Measurements from ENCODE around the gene COX19.
"Not testable (repeated sequence)": the region's sequence is repeated elsewhere in the genome, so short reads cannot be mapped to it uniquely, and the experiment has no call there.

COX19 gene

GRCh38 chr7:924541-925231 lies 50.7 kb downstream of the COX19 start:
- Histone ChIP-seq H3K79me2 (ENCODE audit: control insufficient read depth, insufficient read depth, low read length, unreplicated experiment) (no peaks in the 10 kb centered on the region), H3K4me1 (ENCODE audit: control insufficient read depth, insufficient read depth, low read length, unreplicated experiment) (peaks cover 7% of the 10 kb centered on the region), H3K36me3 (ENCODE audit: insufficient read depth, low read length) (no peaks in the 10 kb centered on the region), H3K27ac (ENCODE audit: low read depth, low read length) (no peak overlapping the region), H2AFZ (ENCODE audit: low read length, unreplicated experiment) (no peak overlapping the region), H3K27me3 (ENCODE audit: insufficient read depth, low read length) (no peaks in the 10 kb centered on the region), H3K4me3 (ENCODE audit: low read depth, low read length) (no peak overlapping the region)

- not testable (repeated sequence) for H2AFZ ChIP-seq (ENCODE audit: low read length, unreplicated experiment); H3K36me3 ChIP-seq (ENCODE audit: insufficient read depth, low read length); H3K27ac ChIP-seq (ENCODE audit: low read depth, low read length); H3K79me2 ChIP-seq (ENCODE audit: control insufficient read depth, insufficient read depth, low read length, unreplicated experiment); H3K4me1 ChIP-seq (ENCODE audit: control insufficient read depth, insufficient read depth, low read length, unreplicated experiment); H3K27me3 ChIP-seq (ENCODE audit: insufficient read depth, low read length); H3K4me3 ChIP-seq (ENCODE audit: low read depth, low read length)
Measured at GRCh38 chr7:924042-924441, 51.3 kb downstream of the COX19 start.

GRCh38 chr7:923108-924041 lies 52.0 kb downstream of the COX19 start:
- Histone ChIP-seq H3K27me3 (ENCODE audit: insufficient read depth, low read length) (no peaks in the 10 kb centered on the region), H3K27ac (ENCODE audit: low read depth, low read length) (no peak overlapping the region), H3K36me3 (ENCODE audit: insufficient read depth, low read length) (no peaks in the 10 kb centered on the region), H2AFZ (ENCODE audit: low read length, unreplicated experiment) (no peak overlapping the region), H3K79me2 (ENCODE audit: control insufficient read depth, insufficient read depth, low read length, unreplicated experiment) (no peaks in the 10 kb centered on the region), H3K4me3 (ENCODE audit: low read depth, low read length) (no peak overlapping the region), H3K4me1 (ENCODE audit: control insufficient read depth, insufficient read depth, low read length, unreplicated experiment) (peaks cover 7% of the 10 kb centered on the region)

- Histone ChIP-seq H3K36me3 (ENCODE audit: insufficient read depth, low read length) (no peaks in the 10 kb centered on the region), H3K79me2 (ENCODE audit: control insufficient read depth, insufficient read depth, low read length, unreplicated experiment) (no peaks in the 10 kb centered on the region), H3K4me3 (ENCODE audit: low read depth, low read length) (no peak overlapping the region), H3K4me1 (ENCODE audit: control insufficient read depth, insufficient read depth, low read length, unreplicated experiment) (peaks cover 7% of the 10 kb centered on the region), H3K27me3 (ENCODE audit: insufficient read depth, low read length) (no peaks in the 10 kb centered on the region), H3K27ac (ENCODE audit: low read depth, low read length) (no peak overlapping the region), H2AFZ (ENCODE audit: low read length, unreplicated experiment) (no peak overlapping the region)
Measured at GRCh38 chr7:922334-923107, 52.8 kb downstream of the COX19 start.

- Histone ChIP-seq H3K4me1 (ENCODE audit: control insufficient read depth, insufficient read depth, low read length, unreplicated experiment) (peaks cover 7% of the 10 kb centered on the region), H3K36me3 (ENCODE audit: insufficient read depth, low read length) (no peaks in the 10 kb centered on the region), H2AFZ (ENCODE audit: low read length, unreplicated experiment) (no peak overlapping the region), H3K4me3 (ENCODE audit: low read depth, low read length) (no peak overlapping the region), H3K27me3 (ENCODE audit: insufficient read depth, low read length) (no peaks in the 10 kb centered on the region), H3K27ac (ENCODE audit: low read depth, low read length) (no peak overlapping the region), H3K79me2 (ENCODE audit: control insufficient read depth, insufficient read depth, low read length, unreplicated experiment) (no peaks in the 10 kb centered on the region)
Measured at GRCh38 chr7:921581-922333, 53.6 kb downstream of the COX19 start.

GRCh38 chr7:921071-921461 lies 54.3 kb downstream of the COX19 start:
- H3K27ac ChIP-seq (ENCODE audit: low read depth, low read length) = no peak overlapping the region
- H3K27me3 ChIP-seq (ENCODE audit: insufficient read depth, low read length) = no peaks in the 10 kb centered on the region
- no peak overlapping the region for H2AFZ ChIP-seq (ENCODE audit: low read length, unreplicated experiment)
- H3K79me2 ChIP-seq (ENCODE audit: control insufficient read depth, insufficient read depth, low read length, unreplicated experiment) = no peaks in the 10 kb centered on the region
- H3K36me3 ChIP-seq (ENCODE audit: insufficient read depth, low read length) = no peaks in the 10 kb centered on the region
- no peak overlapping the region for H3K4me3 ChIP-seq (ENCODE audit: low read depth, low read length)
- H3K4me1 ChIP-seq (ENCODE audit: control insufficient read depth, insufficient read depth, low read length, unreplicated experiment) = peaks cover 12% of the 10 kb centered on the region

GRCh38 chr7:920351-921070 lies 54.8 kb downstream of the COX19 start:
- H3K4me1 ChIP-seq (ENCODE audit: control insufficient read depth, insufficient read depth, low read length, unreplicated experiment) = peaks cover 12% of the 10 kb centered on the region
- H3K36me3 ChIP-seq (ENCODE audit: insufficient read depth, low read length) = no peaks in the 10 kb centered on the region
- no peak overlapping the region for H3K4me3 ChIP-seq (ENCODE audit: low read depth, low read length)

GRCh38 chr7:919924-920341 lies 55.4 kb downstream of the COX19 start:
- no peaks in the 10 kb centered on the region for H3K27me3 ChIP-seq (ENCODE audit: insufficient read depth, low read length)
- H2AFZ ChIP-seq (ENCODE audit: low read length, unreplicated experiment) = no peak overlapping the region
- peaks cover 12% of the 10 kb centered on the region for H3K4me1 ChIP-seq (ENCODE audit: control insufficient read depth, insufficient read depth, low read length, unreplicated experiment)
- no peaks in the 10 kb centered on the region for H3K36me3 ChIP-seq (ENCODE audit: insufficient read depth, low read length)
- no peak overlapping the region for H3K27ac ChIP-seq (ENCODE audit: low read depth, low read length)
- no peak overlapping the region for H3K4me3 ChIP-seq (ENCODE audit: low read depth, low read length)
- H3K79me2 ChIP-seq (ENCODE audit: control insufficient read depth, insufficient read depth, low read length, unreplicated experiment) = no peaks in the 10 kb centered on the region

More at GRCh38 chr7:920351-921070, 54.8 kb downstream of the COX19 start:
- Histone ChIP-seq H3K27me3 (ENCODE audit: insufficient read depth, low read length) (no peaks in the 10 kb centered on the region), H2AFZ (ENCODE audit: low read length, unreplicated experiment) (no peak overlapping the region), H3K79me2 (ENCODE audit: control insufficient read depth, insufficient read depth, low read length, unreplicated experiment) (no peaks in the 10 kb centered on the region), H3K27ac (ENCODE audit: low read depth, low read length) (no peak overlapping the region)

- Histone ChIP-seq H3K4me1 (ENCODE audit: control insufficient read depth, insufficient read depth, low read length, unreplicated experiment) (peaks cover 5% of the 10 kb centered on the region), H3K4me3 (ENCODE audit: low read depth, low read length) (no peak overlapping the region), H2AFZ (ENCODE audit: low read length, unreplicated experiment) (no peak overlapping the region), H3K27ac (ENCODE audit: low read depth, low read length) (no peak overlapping the region), H3K27me3 (ENCODE audit: insufficient read depth, low read length) (no peaks in the 10 kb centered on the region), H3K36me3 (ENCODE audit: insufficient read depth, low read length) (no peaks in the 10 kb centered on the region), H3K79me2 (ENCODE audit: control insufficient read depth, insufficient read depth, low read length, unreplicated experiment) (no peaks in the 10 kb centered on the region)
Measured at GRCh38 chr7:919114-919442, 56.3 kb downstream of the COX19 start.
